ENCODE data around the gene AGPAT3.

AGPAT3 gene

GRCh38 chr21:43993420-43993934 lies 128.5 kb downstream of the AGPAT3 start:
- no peak for DNase-seq (ENCODE audit: low read depth, low spot score)

- no peak for DNase-seq (ENCODE audit: low read depth, low spot score)
Measured at GRCh38 chr21:43994085-43994484, 129.1 kb downstream of the AGPAT3 start.

GRCh38 chr21:43994646-43995045 lies 129.6 kb downstream of the AGPAT3 start:
- DNase-seq (ENCODE audit: low read depth, low spot score), result no peak

- no peak for DNase-seq (ENCODE audit: low read depth, low spot score)
Measured at GRCh38 chr21:43995521-43996105, 130.6 kb downstream of the AGPAT3 start.

GRCh38 chr21:43997766-43998742 lies 133.0 kb downstream of the AGPAT3 start:
- DNase-seq (ENCODE audit: low read depth, low spot score), result no peak

GRCh38 chr21:44000360-44000759 lies 135.3 kb downstream of the AGPAT3 start:
- DNase-seq (ENCODE audit: low read depth, low spot score), result no peak

GRCh38 chr21:44002511-44002910 lies 137.5 kb downstream of the AGPAT3 start:
- no peak for DNase-seq (ENCODE audit: low read depth, low spot score)

- no peak for DNase-seq (ENCODE audit: low read depth, low spot score)
Measured at GRCh38 chr21:44003307-44003966, 138.4 kb downstream of the AGPAT3 start.

GRCh38 chr21:44005071-44005470 lies 140.0 kb downstream of the AGPAT3 start:
- no peak for DNase-seq (ENCODE audit: low read depth, low spot score)

GRCh38 chr21:44005593-44005992 lies 140.6 kb downstream of the AGPAT3 start:
- no peak for DNase-seq (ENCODE audit: low read depth, low spot score)

- no peak for DNase-seq (ENCODE audit: low read depth, low spot score)
Measured at GRCh38 chr21:44006017-44006619, 141.1 kb downstream of the AGPAT3 start.

- DNase-seq (ENCODE audit: low read depth, low spot score), result no peak
Measured at GRCh38 chr21:44006656-44007055, 141.6 kb downstream of the AGPAT3 start.

GRCh38 chr21:44010429-44010828 lies 145.4 kb downstream of the AGPAT3 start:
- DNase-seq (ENCODE audit: low read depth, low spot score), result no peak

- DNase-seq (ENCODE audit: low read depth, low spot score), result no peak
Measured at GRCh38 chr21:44011123-44011522, 146.1 kb downstream of the AGPAT3 start.

- DNase-seq (ENCODE audit: low read depth, low spot score), result no peak
Measured at GRCh38 chr21:44011579-44012473, 146.8 kb downstream of the AGPAT3 start, which contains the start of gene TRAPPC10. Gene TRAPPC10, plus strand, starts transcription at chr21:44012309. Its CDS starts 185 bp downstream, at chr21:44012494.

GRCh38 chr21:44012474-44013379 lies 147.7 kb downstream of the AGPAT3 start:
- DNase-seq (ENCODE audit: low read depth, low spot score), result no peak

GRCh38 chr21:44013380-44014088 lies 148.5 kb downstream of the AGPAT3 start:
- no peak for DNase-seq (ENCODE audit: low read depth, low spot score)

- DNase-seq (ENCODE audit: low read depth, low spot score), result no peak
Measured at GRCh38 chr21:44017601-44018000, 152.6 kb downstream of the AGPAT3 start.

- DNase-seq (ENCODE audit: low read depth, low spot score), result no peak
Measured at GRCh38 chr21:44018127-44018526, 153.1 kb downstream of the AGPAT3 start.

Measured in iPS DF 19.7 (cell line).